ENCODE data around the gene TMEM184A. TPM values are rescaled to one million over a fixed set of nuclear protein-coding genes. Genes with fewer than 3 reads are reported as not detected.

TMEM184A gene
- total RNA-seq, 2 donors from 2014 or later, result 0.28 TPM; not detected in 1

GRCh38 chr7:1553512-1554210 is 2.3 kb downstream of the TMEM184A start:
- no peak overlapping the region for H3K27ac ChIP-seq
- no peaks in the 10 kb centered on the region for H3K27me3 ChIP-seq
- H3K9me3 ChIP-seq, result no peaks in the 10 kb centered on the region
- no peak for DNase-seq (ENCODE audit: low spot score)
- no peak overlapping the region for H3K4me3 ChIP-seq
- no peaks in the 10 kb centered on the region for H3K36me3 ChIP-seq
- no peak for TF ChIP-seq CTCF (IDR thresholded peaks at IDR 0.05)
- H3K4me1 ChIP-seq, result peaks cover 0 to 19% of the 10 kb centered on the region in 2 donors

GRCh38 chr7:1552200-1552599 is 3.8 kb downstream of the TMEM184A start:
- no peak for DNase-seq (ENCODE audit: low spot score)
- no peak for TF ChIP-seq CTCF (IDR thresholded peaks at IDR 0.05)
- H3K36me3 ChIP-seq, result no peaks in the 10 kb centered on the region
- H3K4me3 ChIP-seq, result no peak overlapping the region
- H3K4me1 ChIP-seq, result peaks cover 0 to 15% of the 10 kb centered on the region in 2 donors
- no peaks in the 10 kb centered on the region for H3K9me3 ChIP-seq
- no peaks in the 10 kb centered on the region for H3K27me3 ChIP-seq
- H3K27ac ChIP-seq, result no peak overlapping the region

GRCh38 chr7:1550846-1551155 is 5.2 kb downstream of the TMEM184A start:
- Histone ChIP-seq H3K9me3 (no peaks in the 10 kb centered on the region), H3K4me3 (no peak overlapping the region)
- DNase-seq (ENCODE audit: low spot score), result no peak

GRCh38 chr7:1550005-1550845 is 5.8 kb downstream of the TMEM184A start:
- TF ChIP-seq CTCF (IDR thresholded peaks at IDR 0.05), result no peak
- Histone ChIP-seq H3K36me3 (no peaks in the 10 kb centered on the region), H3K4me1 (peaks cover 0 to 9% of the 10 kb centered on the region in 2 donors), H3K27me3 (no peaks in the 10 kb centered on the region), H3K9me3 (no peaks in the 10 kb centered on the region), H3K4me3 (no peak overlapping the region), H3K27ac (no peak overlapping the region)
- DNase-seq (ENCODE audit: low spot score), result no peak

More at GRCh38 chr7:1550846-1551155, 5.2 kb downstream of the TMEM184A start:
- no peak for TF ChIP-seq CTCF (IDR thresholded peaks at IDR 0.05)
- H3K4me1 ChIP-seq, result peaks cover 0 to 10% of the 10 kb centered on the region in 2 donors
- H3K27me3 ChIP-seq, result no peaks in the 10 kb centered on the region
- no peak overlapping the region for H3K27ac ChIP-seq
- no peaks in the 10 kb centered on the region for H3K36me3 ChIP-seq

GRCh38 chr7:1549357-1550004 is 6.5 kb downstream of the TMEM184A start:
- no peak for TF ChIP-seq CTCF (IDR thresholded peaks at IDR 0.05)
- no peaks in the 10 kb centered on the region for H3K27me3 ChIP-seq

More at GRCh38 chr7:1549357-1550004, 6.5 kb downstream of the TMEM184A start:
- no peak overlapping the region for H3K4me3 ChIP-seq
- no peak overlapping the region for H3K27ac ChIP-seq
- H3K9me3 ChIP-seq, result no peaks in the 10 kb centered on the region
- peaks cover 0 to 5% of the 10 kb centered on the region in 2 donors for H3K4me1 ChIP-seq
- no peak for DNase-seq (ENCODE audit: low spot score)
- peaks cover under 1% of the 10 kb centered on the region for H3K36me3 ChIP-seq
